Stimulated activated CD4-positive, alpha-beta T cell treated with anti-CD3 and anti-CD28 coated beads, Interleukin-1b, Interleukin-23, amount 100 ng/mL, for 24 hours (primary cell): ENCODE data around the gene PIM3.
A peak's percentile ranks its signal among the peaks of the same experiment; 100 is the strongest.

Source experiments
- DNase-seq, 4 experiments: peaks; one replicate each; pipeline ENCODE4 v3.0.0-alpha.2; 2020; ENCODE audit warnings: low read depth in 4 of 4, low spot score in 1 of 4

The PIM3 gene

GRCh38 chr22:49954991-49955580, 5.5 kb upstream of the PIM3 start:
- no peak for DNase-seq

GRCh38 chr22:49955581-49956417, 4.8 kb upstream of the PIM3 start:
- DNase-seq = no peak

- DNase-seq = no peak
Measured at GRCh38 chr22:49956418-49956770, 4.2 kb upstream of the PIM3 start.

GRCh38 chr22:49956914-49957825, 3.4 kb upstream of the PIM3 start:
- DNase-seq = no peak

GRCh38 chr22:49957826-49958365, 2.7 kb upstream of the PIM3 start:
- no peak for DNase-seq

GRCh38 chr22:49958366-49958921, 2.1 kb upstream of the PIM3 start:
- DNase-seq = no peak

- no peak for DNase-seq
Measured at GRCh38 chr22:49958931-49959781, 1.4 kb upstream of the PIM3 start.

GRCh38 chr22:49959782-49960158, 802 bp upstream of the PIM3 start:
- peak in 1 of 4 experiments; percentile 28 for DNase-seq

GRCh38 chr22:49961005-49961600, 531 bp downstream of the PIM3 start:
- DNase-seq = peak in 1 of 4 experiments; percentile 25

GRCh38 chr22:49961601-49962011, 1.0 kb downstream of the PIM3 start:
- DNase-seq = no peak

- DNase-seq = peak; percentile 65 to 91 (median 78)
Measured at GRCh38 chr22:49962012-49962750, 1.6 kb downstream of the PIM3 start.

GRCh38 chr22:49962751-49963646, 2.4 kb downstream of the PIM3 start:
- no peak for DNase-seq

GRCh38 chr22:49963647-49964026, 3.1 kb downstream of the PIM3 start:
- DNase-seq = no peak

- no peak for DNase-seq
Measured at GRCh38 chr22:49964136-49965090, 3.8 kb downstream of the PIM3 start.

GRCh38 chr22:49965091-49966040, 4.8 kb downstream of the PIM3 start:
- no peak for DNase-seq
